Transverse colon (tissue), 3 donors: ENCODE measurements around the gene DLG2.

Experiments
- CTCF ChIP-seq, 5 experiments: fragments of 200-600 bp in 3 of 5; fragments of 450-650 bp in 2 of 5; sonication (generic) in 3 of 5; IDR thresholded peaks; 1 replicate in 2 of 5; 2 replicates in 3 of 5; pipeline ENCODE4 v1.5.1; 2016 to 2017; ENCODE audit warnings: antibody characterized with exemption in 5 of 5, inconsistent platforms in 3 of 5, mild to moderate bottlenecking in 2 of 5, moderate library complexity in 1 of 5
- EP300 ChIP-seq: sonication (generic); formaldehyde crosslinking; IDR thresholded peaks from one replicate; pipeline ENCODE4 v1.6.1; 2017; ENCODE audit warnings: antibody characterized with exemption, low read depth
- POLR2A ChIP-seq: fragments of 450-650 bp; IDR thresholded peaks from one replicate; pipeline ENCODE4 v1.6.1; 2016; ENCODE audit warnings: antibody characterized with exemption, mild to moderate bottlenecking, moderate library complexity

- TF ChIP-seq CTCF (IDR thresholded peaks at IDR 0.05), result no peak
- no peak for TF ChIP-seq POLR2A
- TF ChIP-seq EP300, result no peak
Observed at GRCh38 chr11:84310268-84310667, 1316.9 kb downstream of the DLG2 start.
